SU-DHL-6 (cell line): ENCODE data around the gene CTCFL.

Source experiments
- H2AFZ ChIP-seq: fragments of 200-600 bp; sonication (generic); 2 replicates; pipeline ENCODE4 v1.6.1; 2014; ENCODE audit warnings: low read depth, mild to moderate bottlenecking, moderate library complexity, mixed read lengths, antibody characterized with exemption, low read length; ENCODE audit not compliant: severe bottlenecking
- H3F3A ChIP-seq: fragments of 200-600 bp; shearing (Covaris generic); 2 replicates; pipeline ENCODE4 v1.6.0; 2016; ENCODE audit warnings: antibody characterized with exemption, mild to moderate bottlenecking; ENCODE audit not compliant: insufficient read depth
- H3K27ac ChIP-seq: fragments of 200-600 bp; sonication (generic); 2 replicates; pipeline ENCODE4 v1.5.1; 2016; ENCODE audit warnings: low read depth, mild to moderate bottlenecking, low read length, moderate library complexity, mixed read lengths
- H3K27me3 ChIP-seq: fragments of 200-600 bp; sonication (generic), shearing (Covaris generic); 2 replicates; pipeline ENCODE4 v1.6.0; 2014; ENCODE audit warnings: mild to moderate bottlenecking, low read length
- H3K36me3 ChIP-seq: fragments of 200-600 bp; sonication (generic); 2 replicates; pipeline ENCODE4 v1.6.1; 2014; ENCODE audit warnings: mild to moderate bottlenecking, low read length, mixed read lengths
- H3K4me2 ChIP-seq: fragments of 300-600, 200-600 bp; shearing (Covaris generic), sonication (generic); 2 replicates; pipeline ENCODE4 v1.6.0; 2014; ENCODE audit warnings: low read length, low read depth, mild to moderate bottlenecking; ENCODE audit not compliant: poor library complexity, severe bottlenecking
- H3K4me3 ChIP-seq: fragments of 200-600 bp; sonication (generic); 2 replicates; pipeline ENCODE4 v1.5.1; 2014; ENCODE audit warnings: antibody characterized with exemption, low read length, mild to moderate bottlenecking, mixed read lengths; ENCODE audit not compliant: insufficient read depth, poor library complexity, severe bottlenecking
- H3K79me2 ChIP-seq: fragments of 200-600 bp; sonication (generic); 2 replicates; pipeline ENCODE4 v1.6.1; 2014; ENCODE audit warnings: mild to moderate bottlenecking, low read length, moderate library complexity; ENCODE audit not compliant: insufficient read depth
- H3K9ac ChIP-seq: fragments of 200-600 bp; sonication (generic); 2 replicates; pipeline ENCODE4 v1.7.0; 2014; ENCODE audit warnings: mild to moderate bottlenecking, low read length
- H3K9me2 ChIP-seq: fragments of 200-600 bp; sonication (generic); replicated peaks from 2 replicates; pipeline ENCODE4 v1.6.1; 2014; ENCODE audit warnings: low read length; ENCODE audit not compliant: insufficient read depth
- H3K9me3 ChIP-seq: fragments of 200-600 bp; sonication (generic); 2 replicates; pipeline ENCODE4 v1.6.1; 2014; ENCODE audit warnings: low read length, mixed read lengths; ENCODE audit not compliant: insufficient read depth
- H4K20me1 ChIP-seq: fragments of 200-600 bp; sonication (generic); 2 replicates; pipeline ENCODE4 v1.6.1; 2014; ENCODE audit warnings: low read depth, mild to moderate bottlenecking, antibody characterized with exemption, low read length, moderate library complexity, mixed read lengths
- EZH2phosphoT487 ChIP-seq: fragments of 200-600 bp; sonication (generic), shearing (Covaris generic); conservative IDR thresholded peaks from 2 replicates; pipeline ENCODE4 v1.6.1; 2018; ENCODE audit warnings: mild to moderate bottlenecking, antibody characterized with exemption, low read length, moderate library complexity, mixed read lengths
- TF ChIP-seq, protein P1 (sequence below): fragments of 200-600 bp; sonication (generic); IDR thresholded peaks from one replicate; pipeline ENCODE4 v1.5.1; 2017; ENCODE audit warnings: antibody characterized with exemption, mild to moderate bottlenecking, low read length, moderate library complexity; ENCODE audit not compliant: insufficient read depth, poor library complexity, severe bottlenecking

Gene CTCFL

DNA sequence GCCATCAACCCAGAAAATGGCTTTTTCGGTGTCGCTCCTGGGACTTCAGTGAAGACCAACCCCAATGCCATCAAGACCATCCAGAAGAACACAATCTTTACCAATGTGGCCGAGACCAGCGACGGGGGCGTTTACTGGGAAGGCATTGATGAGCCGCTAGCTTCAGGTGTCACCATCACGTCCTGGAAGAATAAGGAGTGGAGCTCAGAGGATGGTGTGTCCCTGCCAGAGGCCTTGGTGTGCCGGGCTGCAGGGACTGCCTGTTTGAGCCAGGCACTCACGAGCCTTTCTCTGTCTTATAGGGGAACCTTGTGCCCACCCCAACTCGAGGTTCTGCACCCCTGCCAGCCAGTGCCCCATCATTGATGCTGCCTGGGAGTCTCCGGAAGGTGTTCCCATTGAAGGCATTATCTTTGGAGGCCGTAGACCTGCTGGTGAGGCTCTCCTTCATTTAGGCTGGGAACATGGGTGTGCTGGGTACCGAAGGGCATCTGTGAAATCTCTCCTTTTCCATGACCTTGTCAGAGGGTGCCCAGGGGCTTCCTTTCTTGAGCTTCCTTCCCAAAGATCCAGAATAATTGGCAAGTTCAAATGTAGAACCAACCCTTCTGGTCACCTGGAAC lies 39.4 kb upstream of the CTCFL start:
- Histone ChIP-seq H3K27me3 (no peaks in the 10 kb centered on the region), H3K36me3 (no peaks in the 10 kb centered on the region), H3K9ac (no peak overlapping the region), H4K20me1 (no peaks in the 10 kb centered on the region), H3K79me2 (no peaks in the 10 kb centered on the region), H3K9me2 (no peaks in the 10 kb centered on the region), H2AFZ (no peak overlapping the region), H3K27ac (no peak overlapping the region), H3K9me3 (no peaks in the 10 kb centered on the region), H3F3A (no peaks in the 10 kb centered on the region), H3K4me3 (no peak overlapping the region), H3K4me2 (no peak overlapping the region)
- TF ChIP-seq, protein P1, sequence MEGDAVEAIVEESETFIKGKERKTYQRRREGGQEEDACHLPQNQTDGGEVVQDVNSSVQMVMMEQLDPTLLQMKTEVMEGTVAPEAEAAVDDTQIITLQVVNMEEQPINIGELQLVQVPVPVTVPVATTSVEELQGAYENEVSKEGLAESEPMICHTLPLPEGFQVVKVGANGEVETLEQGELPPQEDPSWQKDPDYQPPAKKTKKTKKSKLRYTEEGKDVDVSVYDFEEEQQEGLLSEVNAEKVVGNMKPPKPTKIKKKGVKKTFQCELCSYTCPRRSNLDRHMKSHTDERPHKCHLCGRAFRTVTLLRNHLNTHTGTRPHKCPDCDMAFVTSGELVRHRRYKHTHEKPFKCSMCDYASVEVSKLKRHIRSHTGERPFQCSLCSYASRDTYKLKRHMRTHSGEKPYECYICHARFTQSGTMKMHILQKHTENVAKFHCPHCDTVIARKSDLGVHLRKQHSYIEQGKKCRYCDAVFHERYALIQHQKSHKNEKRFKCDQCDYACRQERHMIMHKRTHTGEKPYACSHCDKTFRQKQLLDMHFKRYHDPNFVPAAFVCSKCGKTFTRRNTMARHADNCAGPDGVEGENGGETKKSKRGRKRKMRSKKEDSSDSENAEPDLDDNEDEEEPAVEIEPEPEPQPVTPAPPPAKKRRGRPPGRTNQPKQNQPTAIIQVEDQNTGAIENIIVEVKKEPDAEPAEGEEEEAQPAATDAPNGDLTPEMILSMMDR = no peak

GRCh38 chr20:57563522-57563921 lies 38.6 kb upstream of the CTCFL start:
- no peak overlapping the region for H2AFZ ChIP-seq
- no peaks in the 10 kb centered on the region for H4K20me1 ChIP-seq
- H3K9me3 ChIP-seq = no peaks in the 10 kb centered on the region
- H3K4me2 ChIP-seq = no peak overlapping the region
- TF ChIP-seq EZH2phosphoT487 = no peak
- TF ChIP-seq, protein P1 = no peak
- H3K9me2 ChIP-seq = no peaks in the 10 kb centered on the region
- H3K4me3 ChIP-seq = no peak overlapping the region
- H3K27ac ChIP-seq = no peak overlapping the region
- no peaks in the 10 kb centered on the region for H3K36me3 ChIP-seq
- H3K9ac ChIP-seq = no peak overlapping the region
- no peaks in the 10 kb centered on the region for H3K27me3 ChIP-seq
- no peaks in the 10 kb centered on the region for H3K79me2 ChIP-seq
- H3F3A ChIP-seq = no peaks in the 10 kb centered on the region

DNA sequence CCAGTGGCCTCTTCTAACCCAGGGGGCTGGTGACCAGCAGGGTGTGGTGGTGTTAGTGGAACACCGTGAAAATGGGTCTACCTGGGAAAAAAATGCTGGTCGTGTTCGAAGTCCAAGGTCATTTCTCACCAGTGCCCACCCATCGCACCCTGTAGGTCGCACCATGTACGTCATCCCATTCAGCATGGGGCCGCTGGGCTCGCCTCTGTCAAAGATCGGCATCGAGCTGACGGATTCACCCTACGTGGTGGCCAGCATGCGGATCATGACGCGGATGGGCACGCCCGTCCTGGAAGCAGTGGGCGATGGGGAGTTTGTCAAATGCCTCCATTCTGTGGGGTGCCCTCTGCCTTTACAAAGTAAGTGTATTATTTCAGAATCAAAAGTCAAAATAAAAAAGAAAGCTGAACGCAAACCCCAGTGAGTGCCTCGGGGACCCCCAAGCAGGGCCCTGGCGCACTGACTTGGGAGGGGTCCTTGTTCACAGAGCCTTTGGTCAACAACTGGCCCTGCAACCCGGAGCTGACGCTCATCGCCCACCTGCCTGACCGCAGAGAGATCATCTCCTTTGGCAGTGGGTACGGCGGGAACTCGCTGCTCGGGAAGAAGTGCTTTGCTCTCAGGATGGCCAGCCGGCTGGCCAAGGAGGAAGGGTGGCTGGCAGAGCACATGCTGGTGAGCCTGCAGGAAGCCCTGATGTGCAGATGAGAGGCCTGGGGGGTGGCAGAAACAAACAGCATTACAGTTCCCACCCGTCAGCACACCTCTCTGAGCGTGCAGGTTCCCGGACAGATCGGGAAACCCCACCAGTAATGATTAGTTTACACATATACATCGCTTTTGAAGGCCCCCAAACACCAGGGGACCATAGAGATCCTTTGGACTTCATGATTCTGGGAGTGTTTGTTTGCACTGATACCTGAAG lies 37.9 kb upstream of the CTCFL start:
- Histone ChIP-seq H3K27me3 (no peaks in the 10 kb centered on the region), H3K4me2 (no peak overlapping the region), H4K20me1 (no peaks in the 10 kb centered on the region), H3K79me2 (no peaks in the 10 kb centered on the region), H3K9me2 (no peaks in the 10 kb centered on the region), H3K27ac (no peak overlapping the region), H3K36me3 (no peaks in the 10 kb centered on the region), H3K9me3 (no peaks in the 10 kb centered on the region), H3K9ac (no peak overlapping the region), H2AFZ (no peak overlapping the region), H3F3A (no peaks in the 10 kb centered on the region), H3K4me3 (no peak overlapping the region)
- TF ChIP-seq, protein P1 = no peak
- TF ChIP-seq EZH2phosphoT487 = no peak
